Prostate gland (tissue), 2 donors: Measurements from ENCODE around the gene ANO3. TPM values are rescaled to one million over a fixed set of nuclear protein-coding genes. Genes with fewer than 3 reads are reported as not detected.
A peak's percentile ranks its signal among the peaks of the same experiment; 100 is the strongest.
"Not testable (repeated sequence)": the region's sequence is repeated elsewhere in the genome, so short reads cannot be mapped to it uniquely, and the experiment has no call there.

Experiments used
- DNase-seq: peaks from one replicate; pipeline ENCODE4 v3.0.0-alpha.2; 2019; ENCODE audit warnings: low spot score
- H3K27ac ChIP-seq, 2 donors: fragments of 200-600 bp; sonication (generic); 2 replicates each; pipeline ENCODE4 v1.5.1; 2017 to 2019
- H3K27me3 ChIP-seq: fragments of 200-600 bp; sonication (generic); replicated peaks from 2 replicates; pipeline ENCODE4 v1.5.1; 2019; ENCODE audit not compliant: insufficient read depth
- H3K36me3 ChIP-seq, 2 donors: fragments of 200-600 bp; sonication (generic); 1 replicate in 1 of 2; 2 replicates in 1 of 2; pipeline versions ENCODE4 v1.5.1 to v1.8.1; 2017 to 2019
- H3K4me1 ChIP-seq: fragments of 200-600 bp; sonication (generic); replicated peaks from 2 replicates; pipeline ENCODE4 v1.5.1; 2019
- H3K4me3 ChIP-seq, 2 donors: fragments of 200-600 bp; sonication (generic); 2 replicates each; pipeline ENCODE4 v1.5.1; 2017 to 2019
- H3K9me3 ChIP-seq: fragments of 200-600 bp; sonication (generic); 2 replicates; pipeline ENCODE4 v1.5.1; 2017
- POLR2A ChIP-seq: fragments of 450-650 bp; IDR thresholded peaks from one replicate; pipeline ENCODE4 v1.6.1; 2016; ENCODE audit warnings: antibody characterized with exemption, mild to moderate bottlenecking
- POLR2AphosphoS5 ChIP-seq: sonication (generic); formaldehyde crosslinking; IDR thresholded peaks from one replicate; pipeline ENCODE4 v1.6.1; 2017; ENCODE audit warnings: antibody characterized with exemption
- WGBS: methylation state at CpG from one replicate; pipeline ENCODE4 v1.1.5; 2018; 5-methylcytosine and 5-hydroxymethylcytosine counted together
- intact Hi-C: fragments of 100-400 bp; cut with DNase I; formaldehyde crosslinking; loops from one replicate; pipeline ENCODE4 v1.14.2; 2022
- total RNA-seq, 2 donors: library from RNA; depleted of rRNA; stranded (reverse); fragments of >200 nt; gene quantifications; one replicate each; pipeline ENCODE4 v1.1.0, GENCODE V29; 2016
- TF ChIP-seq, protein P1 (sequence below), 4 experiments: fragments of 200-600 bp in 2 of 4; fragments of 450-650 bp in 2 of 4; sonication (generic) in 2 of 4; IDR thresholded peaks; 1 replicate in 3 of 4; 2 replicates in 1 of 4; pipeline ENCODE4 v1.5.1; 2016 to 2019; ENCODE audit warnings: antibody characterized with exemption in 4 of 4, mild to moderate bottlenecking in 2 of 4, moderate library complexity in 2 of 4

ANO3 gene
- total RNA-seq, 2 donors from 2014 or later, result 0.68 TPM; not detected in 1

DNA sequence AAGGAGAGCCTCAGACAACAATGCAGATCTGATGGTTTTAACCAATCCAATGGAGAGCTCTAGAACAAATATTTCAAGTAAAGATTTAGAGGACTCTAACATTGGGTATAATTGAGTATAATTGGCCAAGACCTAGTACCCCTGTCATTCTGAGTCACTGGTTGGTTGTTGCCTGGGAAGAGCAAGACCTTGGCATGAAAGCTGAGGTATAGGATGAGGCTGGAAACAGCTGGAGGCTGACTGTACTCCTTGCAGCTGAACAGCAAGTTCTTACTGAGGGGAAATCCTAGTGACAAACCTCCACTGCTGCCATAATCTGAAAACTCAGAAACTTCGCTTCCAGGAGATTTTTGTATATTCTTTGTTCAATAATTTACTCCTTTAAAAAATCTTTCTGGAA is 294.4 kb downstream of the ANO3 start:
- Histone ChIP-seq H3K27ac (no peak overlapping the region), H3K4me1 (no peaks in the 10 kb centered on the region), H3K36me3 (no peaks in the 10 kb centered on the region), H3K27me3 (no peaks in the 10 kb centered on the region), H3K4me3 (no peak overlapping the region), H3K9me3 (no peaks in the 10 kb centered on the region)
- TF ChIP-seq POLR2A (no peak), POLR2AphosphoS5 (no peak)
- TF ChIP-seq, protein P1, sequence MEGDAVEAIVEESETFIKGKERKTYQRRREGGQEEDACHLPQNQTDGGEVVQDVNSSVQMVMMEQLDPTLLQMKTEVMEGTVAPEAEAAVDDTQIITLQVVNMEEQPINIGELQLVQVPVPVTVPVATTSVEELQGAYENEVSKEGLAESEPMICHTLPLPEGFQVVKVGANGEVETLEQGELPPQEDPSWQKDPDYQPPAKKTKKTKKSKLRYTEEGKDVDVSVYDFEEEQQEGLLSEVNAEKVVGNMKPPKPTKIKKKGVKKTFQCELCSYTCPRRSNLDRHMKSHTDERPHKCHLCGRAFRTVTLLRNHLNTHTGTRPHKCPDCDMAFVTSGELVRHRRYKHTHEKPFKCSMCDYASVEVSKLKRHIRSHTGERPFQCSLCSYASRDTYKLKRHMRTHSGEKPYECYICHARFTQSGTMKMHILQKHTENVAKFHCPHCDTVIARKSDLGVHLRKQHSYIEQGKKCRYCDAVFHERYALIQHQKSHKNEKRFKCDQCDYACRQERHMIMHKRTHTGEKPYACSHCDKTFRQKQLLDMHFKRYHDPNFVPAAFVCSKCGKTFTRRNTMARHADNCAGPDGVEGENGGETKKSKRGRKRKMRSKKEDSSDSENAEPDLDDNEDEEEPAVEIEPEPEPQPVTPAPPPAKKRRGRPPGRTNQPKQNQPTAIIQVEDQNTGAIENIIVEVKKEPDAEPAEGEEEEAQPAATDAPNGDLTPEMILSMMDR (IDR thresholded peaks at IDR 0.05), result no peak
- intact Hi-C loops, result no loop called here
- WGBS, result 91% methylated on average over 1 of the region's 1 CpG
- no peak for DNase-seq

DNA sequence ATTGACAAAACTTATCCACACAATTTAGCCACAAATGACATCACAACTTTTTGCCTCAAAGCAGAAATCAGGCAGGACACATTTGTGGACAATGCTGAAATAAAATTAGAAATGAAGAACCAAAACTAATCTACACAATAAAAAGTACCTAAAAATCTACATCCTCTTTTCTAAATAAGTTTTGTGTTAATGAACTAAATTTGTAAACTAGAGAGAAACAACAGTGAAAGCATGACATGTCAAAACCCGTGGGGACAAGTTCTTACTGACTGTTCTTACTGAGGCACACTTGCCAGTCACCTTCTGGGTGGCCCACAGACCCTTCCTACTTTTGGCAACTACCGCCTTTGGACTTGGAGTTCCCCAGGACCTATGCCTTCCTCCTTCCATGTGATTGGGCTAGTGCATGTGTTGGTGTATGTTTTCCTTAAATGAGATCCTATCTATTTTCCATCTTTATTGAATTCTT is 300.8 kb downstream of the ANO3 start:
- H3K4me3 ChIP-seq, result no peak overlapping the region
- WGBS, result 47% methylated on average over 2 of the region's 2 CpGs
- no peaks in the 10 kb centered on the region for H3K27me3 ChIP-seq
- H3K27ac ChIP-seq, result no peak overlapping the region
- H3K4me1 ChIP-seq, result no peaks in the 10 kb centered on the region
- TF ChIP-seq POLR2A, result no peak
- TF ChIP-seq, protein P1 (IDR thresholded peaks at IDR 0.05), result no peak
- no peak for TF ChIP-seq POLR2AphosphoS5
- no peaks in the 10 kb centered on the region for H3K9me3 ChIP-seq
- H3K36me3 ChIP-seq, result no peaks in the 10 kb centered on the region
- DNase-seq, result no peak
- intact Hi-C loops, result no loop called here

DNA sequence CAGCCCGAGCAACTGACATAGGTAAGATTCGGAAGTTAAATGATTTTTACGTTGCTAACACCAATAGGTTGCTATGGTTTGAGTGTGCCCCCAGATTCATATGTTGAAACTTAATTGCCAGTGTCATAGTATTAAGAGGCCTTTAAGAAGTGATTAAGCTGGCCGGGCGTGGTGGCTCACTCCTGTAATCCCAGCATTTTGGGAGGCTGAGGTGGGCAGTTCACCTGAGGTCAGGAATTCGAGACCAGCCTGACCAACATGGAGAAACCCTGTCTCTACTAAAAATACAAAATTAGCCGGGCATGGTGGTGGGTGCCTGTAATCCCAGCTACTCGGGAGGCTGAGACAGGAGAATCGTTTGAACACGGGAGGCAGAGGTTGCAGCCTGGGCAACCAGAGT is 311.4 kb downstream of the ANO3 start:
- H3K4me3 ChIP-seq, H3K9me3 ChIP-seq, intact Hi-C loops, DNase-seq, H3K4me1 ChIP-seq, H3K27ac ChIP-seq, H3K36me3 ChIP-seq, H3K27me3 ChIP-seq: not testable (repeated sequence)
- WGBS, result 91% methylated on average over 10 of the region's 10 CpGs

DNA sequence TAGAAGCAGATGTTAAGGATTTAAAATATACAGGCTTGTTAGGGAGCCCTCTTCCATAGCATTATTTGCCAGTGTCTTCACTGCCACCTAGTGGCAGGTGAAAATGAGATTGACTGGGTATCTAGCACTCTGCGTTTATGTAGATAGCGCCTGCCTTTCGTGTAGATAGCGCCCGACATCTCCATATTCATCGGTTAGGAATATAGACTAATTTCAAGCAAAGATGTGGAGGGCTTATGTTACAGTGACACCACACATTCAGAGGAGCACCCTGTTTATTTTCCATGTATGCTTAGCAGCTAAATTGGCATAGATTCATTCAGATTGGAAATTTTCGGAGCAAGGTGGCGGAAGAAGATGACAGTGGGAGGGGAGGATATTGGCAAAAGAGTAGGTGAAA is 318.0 kb downstream of the ANO3 start:
- Histone ChIP-seq H3K9me3 (no peaks in the 10 kb centered on the region), H3K27ac (no peak overlapping the region), H3K4me3 (no peak overlapping the region), H3K36me3 (no peaks in the 10 kb centered on the region), H3K4me1 (no peaks in the 10 kb centered on the region), H3K27me3 (no peaks in the 10 kb centered on the region)
- intact Hi-C loops, result no loop called here
- 31% methylated on average over 8 of the region's 8 CpGs for WGBS
- DNase-seq, result peak; percentile 67
- TF ChIP-seq POLR2AphosphoS5 (no peak), POLR2A (no peak)
- TF ChIP-seq, protein P1 (IDR thresholded peaks at IDR 0.05), result peak in 3 of 4 experiments; percentile 59 to 74 (median 60)

DNA sequence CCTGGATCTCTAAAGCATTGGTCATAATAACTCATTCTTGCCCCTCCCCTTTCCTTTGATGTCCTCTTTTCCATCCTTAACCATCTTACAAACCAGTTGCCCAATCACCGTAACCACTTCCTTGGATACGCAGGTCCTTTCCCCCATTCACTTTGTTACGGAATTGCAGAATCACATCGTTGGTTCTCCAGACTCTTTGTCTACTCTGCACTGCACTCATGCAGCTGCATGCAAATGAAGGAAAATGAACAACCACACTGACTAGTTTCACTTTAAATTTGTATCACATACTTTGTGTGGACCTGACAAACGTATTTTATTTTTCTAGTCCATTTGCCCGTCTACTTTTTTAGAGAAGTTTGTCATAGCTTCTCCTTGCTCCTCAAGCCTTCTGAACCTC is 320.0 kb downstream of the ANO3 start:
- Histone ChIP-seq H3K4me3 (no peak overlapping the region), H3K9me3 (no peaks in the 10 kb centered on the region), H3K27me3 (no peaks in the 10 kb centered on the region), H3K27ac (no peak overlapping the region), H3K4me1 (no peaks in the 10 kb centered on the region), H3K36me3 (no peaks in the 10 kb centered on the region)
- WGBS, result 88% methylated on average over 6 of the region's 6 CpGs
- no peak for DNase-seq
- intact Hi-C loops, result no loop called here
- TF ChIP-seq, protein P1 (IDR thresholded peaks at IDR 0.05), result no peak
- TF ChIP-seq POLR2A (no peak), POLR2AphosphoS5 (no peak)
